DMS153 treated with DMSO at 0.1 percent for 48 hours (cell line): ENCODE results near the gene LOXL3.

Source experiments
- DNase-seq: peaks from one replicate; lab custom pipeline; 2025; ENCODE audit not compliant: unreplicated experiment; lab: John Stamatoyannopoulos, UW

Gene LOXL3

GRCh38 chr2:74529357-74530238 is 24.1 kb downstream of the LOXL3 start, which contains the start of the genes AUP1 and HTRA2:
Gene AUP1, minus strand, starts transcription at chr2:74529706. Its CDS starts 77 bp downstream, at chr2:74529629.
Gene HTRA2, plus strand, starts transcription at chr2:74529933. Its CDS starts 74 bp downstream, at chr2:74530007.
- peak; percentile 90 for DNase-seq

GRCh38 chr2:74528600-74529356 is 25.0 kb downstream of the LOXL3 start:
- no peak for DNase-seq

- no peak for DNase-seq
Measured at GRCh38 chr2:74527741-74528140, 26.0 kb downstream of the LOXL3 start.

GRCh38 chr2:74526649-74527230 is 27.0 kb downstream of the LOXL3 start:
- DNase-seq = no peak

GRCh38 chr2:74525717-74526648 is 27.8 kb downstream of the LOXL3 start, which contains the start of gene DQX1:
Gene DQX1, minus strand, starts transcription at chr2:74526231. Its CDS starts 502 bp downstream, at chr2:74525729.
- no peak for DNase-seq

GRCh38 chr2:74524955-74525716 is 28.6 kb downstream of the LOXL3 start:
- no peak for DNase-seq

GRCh38 chr2:74524005-74524404 is 29.7 kb downstream of the LOXL3 start:
- no peak for DNase-seq

- DNase-seq = no peak
Measured at GRCh38 chr2:74522516-74522915, 31.2 kb downstream of the LOXL3 start.

- no peak for DNase-seq
Measured at GRCh38 chr2:74516650-74517049, 37.1 kb downstream of the LOXL3 start.

- no peak for DNase-seq
Measured at GRCh38 chr2:74515981-74516633, 37.6 kb downstream of the LOXL3 start.

GRCh38 chr2:74515271-74515980 is 38.3 kb downstream of the LOXL3 start:
- DNase-seq = no peak

GRCh38 chr2:74514368-74515270 is 39.1 kb downstream of the LOXL3 start, which contains the start of gene TLX2:
Gene TLX2, plus strand, starts transcription at chr2:74514450. Its CDS starts 357 bp downstream, at chr2:74514807.
- DNase-seq = no peak

- DNase-seq = no peak
Measured at GRCh38 chr2:74513605-74514367, 40.0 kb downstream of the LOXL3 start.

- no peak for DNase-seq
Measured at GRCh38 chr2:74512744-74513604, 40.8 kb downstream of the LOXL3 start.

- no peak for DNase-seq
Measured at GRCh38 chr2:74511104-74511989, 42.4 kb downstream of the LOXL3 start.
